Right lobe of liver (tissue), 4 donors: ENCODE data around the gene LRRC18.

Source experiments
- CTCF ChIP-seq, 4 donors: fragments of 200-600 bp in 3 of 4; fragments of 450-650 bp in 1 of 4; IDR thresholded peaks; one replicate each; pipeline versions ENCODE4 v1.5.1 to v1.8.0; 2016 to 2022; ENCODE audit warnings: antibody characterized with exemption in 4 of 4, mild to moderate bottlenecking in 2 of 4
- POLR2A ChIP-seq: fragments of 450-650 bp; IDR thresholded peaks from one replicate; pipeline ENCODE4 v1.6.1; 2017; ENCODE audit warnings: antibody characterized with exemption, mild to moderate bottlenecking
- donor health status: DM: no; HTN: no; CAD: no.
- donor health status: DM: no; HTN: no; CAD: no.
- donor health status: DM: no; HTN: yes; CAD: no.

- TF ChIP-seq CTCF (IDR thresholded peaks at IDR 0.05): no peak
- no peak for TF ChIP-seq POLR2A
These were observed 4.5 kb upstream of the LRRC18 start for GRCh38 chr10:48944171-48944570.
